ENCODE measurements around the gene KIF21B.

GRCh38 chr1:200976634-200977033 is 46.9 kb downstream of the KIF21B start:
- TF ChIP-seq ZNF449 (CRISPR knock-in tag; IDR thresholded peaks at IDR 0.05) (no peak), CTCF (IDR thresholded peaks at IDR 0.05 in 2 of 3, conservative IDR thresholded peaks at IDR 0.05 in 1 of 3; ENCODE audit: insufficient read depth in 2 of 3, low read depth in 1 of 3, low read length in 3 of 3) (no peak), JUN (IDR thresholded peaks at IDR 0.05; ENCODE audit: borderline replicate concordance, low read depth, low read length) (no peak), JUN (CRISPR knock-in tag; IDR thresholded peaks at IDR 0.05; ENCODE audit: borderline replicate concordance) (no peak), SNAPC5 (CRISPR knock-in tag; IDR thresholded peaks at IDR 0.05) (no peak)
